HG02763 (cell line): Measurements from ENCODE around the gene ZBTB38.
A peak's percentile ranks its signal among the peaks of the same experiment; 100 is the strongest.

ENCODE experiments used
- ATAC-seq: cut with Tn5 transposase; IDR thresholded peaks from one replicate; pipeline ENCODE4 v1.9.1; 2021; ENCODE audit warnings: mild to moderate bottlenecking, moderate library complexity; ENCODE audit not compliant: unreplicated experiment

Gene ZBTB38

GRCh38 chr3:141366285-141367037 is 1.8 kb upstream of the ZBTB38 start:
- no peak for ATAC-seq

- ATAC-seq: no peak
These were observed 1.1 kb upstream of the ZBTB38 start for GRCh38 chr3:141367038-141367730.

GRCh38 chr3:141368925-141369794 is 856 bp downstream of the ZBTB38 start:
- no peak for ATAC-seq

- peak; percentile 87 for ATAC-seq
These were observed 1.8 kb downstream of the ZBTB38 start for GRCh38 chr3:141370065-141370533.

GRCh38 chr3:141371882-141372281 is 3.6 kb downstream of the ZBTB38 start:
- ATAC-seq: peak; percentile 32

GRCh38 chr3:141372656-141373055 is 4.4 kb downstream of the ZBTB38 start:
- no peak for ATAC-seq

- no peak for ATAC-seq
These were observed 4.9 kb downstream of the ZBTB38 start for GRCh38 chr3:141373232-141373631.

GRCh38 chr3:141373768-141374526 is 5.6 kb downstream of the ZBTB38 start:
- ATAC-seq: no peak

GRCh38 chr3:141375381-141376301 is 7.3 kb downstream of the ZBTB38 start:
- no peak for ATAC-seq

- no peak for ATAC-seq
These were observed 9.1 kb downstream of the ZBTB38 start for GRCh38 chr3:141377377-141377776.

- ATAC-seq: no peak
These were observed 10.3 kb downstream of the ZBTB38 start for GRCh38 chr3:141378556-141378955.

- ATAC-seq: peak; percentile 39
These were observed 11.1 kb downstream of the ZBTB38 start for GRCh38 chr3:141379250-141379966.

GRCh38 chr3:141380279-141380678 is 12.0 kb downstream of the ZBTB38 start:
- no peak for ATAC-seq

GRCh38 chr3:141380987-141381386 is 12.7 kb downstream of the ZBTB38 start:
- ATAC-seq: peak; percentile 36

GRCh38 chr3:141382571-141382970 is 14.3 kb downstream of the ZBTB38 start:
- ATAC-seq: no peak

GRCh38 chr3:141383555-141384129 is 15.3 kb downstream of the ZBTB38 start:
- ATAC-seq: no peak

GRCh38 chr3:141384157-141384556 is 15.9 kb downstream of the ZBTB38 start:
- no peak for ATAC-seq

GRCh38 chr3:141384575-141384974 is 16.3 kb downstream of the ZBTB38 start:
- no peak for ATAC-seq
